ENCODE data around the gene MANBA.
"Not testable (repeated sequence)": the region's sequence is repeated elsewhere in the genome, so short reads cannot be mapped to it uniquely, and the experiment has no call there.

Gene MANBA

GRCh38 chr4:102619776-102620631 is 140.8 kb downstream of the MANBA start:
- not testable (repeated sequence) for DNase-seq (ENCODE audit: low read depth)

GRCh38 chr4:102619021-102619420 is 141.7 kb downstream of the MANBA start:
- DNase-seq (ENCODE audit: low read depth): not testable (repeated sequence)

- DNase-seq (ENCODE audit: low read depth): no peak
Measured at GRCh38 chr4:102616636-102617035, 144.1 kb downstream of the MANBA start.

- DNase-seq (ENCODE audit: low read depth): no peak
Measured at GRCh38 chr4:102614801-102615200, 146.0 kb downstream of the MANBA start.

GRCh38 chr4:102612824-102613366 is 147.9 kb downstream of the MANBA start:
- no peak for DNase-seq (ENCODE audit: low read depth)

- DNase-seq (ENCODE audit: low read depth): no peak
Measured at GRCh38 chr4:102612210-102612609, 148.6 kb downstream of the MANBA start.

- DNase-seq (ENCODE audit: low read depth): no peak
Measured at GRCh38 chr4:102610476-102610875, 150.3 kb downstream of the MANBA start.

GRCh38 chr4:102610007-102610406 is 150.8 kb downstream of the MANBA start:
- DNase-seq (ENCODE audit: low read depth): no peak

GRCh38 chr4:102608190-102608589 is 152.6 kb downstream of the MANBA start:
- no peak for DNase-seq (ENCODE audit: low read depth)

- no peak for DNase-seq (ENCODE audit: low read depth)
Measured at GRCh38 chr4:102606846-102607450, 153.8 kb downstream of the MANBA start.

- DNase-seq (ENCODE audit: low read depth): no peak
Measured at GRCh38 chr4:102606261-102606660, 154.5 kb downstream of the MANBA start.

- no peak for DNase-seq (ENCODE audit: low read depth)
Measured at GRCh38 chr4:102604222-102604940, 156.4 kb downstream of the MANBA start.

GRCh38 chr4:102601586-102602227 is 159.1 kb downstream of the MANBA start:
- no peak for DNase-seq (ENCODE audit: low read depth)

GRCh38 chr4:102600689-102601088 is 160.1 kb downstream of the MANBA start:
- DNase-seq (ENCODE audit: low read depth): no peak

GRCh38 chr4:102599886-102600285 is 160.9 kb downstream of the MANBA start:
- no peak for DNase-seq (ENCODE audit: low read depth)

GRCh38 chr4:102599455-102599854 is 161.3 kb downstream of the MANBA start:
- no peak for DNase-seq (ENCODE audit: low read depth)

GRCh38 chr4:102598762-102599374 is 161.9 kb downstream of the MANBA start:
- DNase-seq (ENCODE audit: low read depth): no peak

- DNase-seq (ENCODE audit: low read depth): no peak
Measured at GRCh38 chr4:102598086-102598761, 162.5 kb downstream of the MANBA start.

- DNase-seq (ENCODE audit: low read depth): no peak
Measured at GRCh38 chr4:102596532-102596931, 164.2 kb downstream of the MANBA start.

- DNase-seq (ENCODE audit: low read depth): no peak
Measured at GRCh38 chr4:102594000-102594399, 166.8 kb downstream of the MANBA start.

- no peak for DNase-seq (ENCODE audit: low read depth)
Measured at GRCh38 chr4:102593147-102593546, 167.6 kb downstream of the MANBA start.

All from activated T-cell treated with anti-CD3 and anti-CD28 coated beads for 24 hours (primary cell).